Right lobe of liver (tissue), 6 donors: ENCODE measurements around the gene TNFAIP3. TPM values are rescaled to one million over a fixed set of nuclear protein-coding genes. Genes with fewer than 3 reads are reported as not detected.

Experiments
- ATAC-seq, 4 donors: fragments of 200-7000 bp; cut with Tn5 transposase; one replicate each; pipeline ENCODE4 v1.9.1; 2020; ENCODE audit warnings: mild to moderate bottlenecking in 4 of 4, moderate library complexity in 4 of 4
- DNase-seq, 3 donors: peaks; one replicate each; pipeline ENCODE4 v3.0.0-alpha.2; 2020
- H3K27ac ChIP-seq, 3 donors: fragments of 200-600 bp; one replicate each; pipeline ENCODE4 v1.8.0; 2022
- H3K27me3 ChIP-seq, 2 donors: fragments of 200-600 bp; one replicate each; pipeline ENCODE4 v1.8.0; 2022
- H3K36me3 ChIP-seq, 4 donors: fragments of 200-600 bp; sonication (generic) in 1 of 4; one replicate each; pipeline versions ENCODE4 v1.5.1 to v1.8.0; 2017 to 2022; ENCODE audit warnings: control low read depth in 1 of 4
- H3K4me1 ChIP-seq, 4 donors: fragments of 200-600 bp; sonication (generic) in 1 of 4; one replicate each; pipeline versions ENCODE4 v1.5.1 to v1.8.0; 2017 to 2022; ENCODE audit warnings: control low read depth in 1 of 4
- H3K4me3 ChIP-seq, 3 donors: fragments of 200-600 bp; one replicate each; pipeline ENCODE4 v1.8.0; 2022
- H3K9me3 ChIP-seq, 4 donors: fragments of 200-600 bp; sonication (generic) in 1 of 4; one replicate each; pipeline versions ENCODE4 v1.5.1 to v1.8.0; 2017 to 2022; ENCODE audit warnings: control low read depth in 1 of 4
- POLR2A ChIP-seq: fragments of 450-650 bp; IDR thresholded peaks from one replicate; pipeline ENCODE4 v1.6.1; 2017; ENCODE audit warnings: antibody characterized with exemption, mild to moderate bottlenecking
- WGBS: methylation state at CpG from one replicate; pipeline ENCODE4 v1.1.6; 2018; ENCODE audit warnings: low coverage, low lambda C conversion rate; ENCODE audit not compliant: insufficient coverage; ENCODE audit errors: missing lambda C conversion rate; 5-methylcytosine and 5-hydroxymethylcytosine counted together
- intact Hi-C, 2 donors: fragments of 100-400 bp; cut with DNase I; formaldehyde crosslinking; loops; one replicate each; pipeline versions ENCODE4 v1.11.2 to v1.14.1; 2022
- total RNA-seq, 6 experiments: library from RNA; depleted of rRNA in 2 of 6; stranded (reverse); fragments of >200 nt in 2 of 6; fragmentation: NEBNext Ultra II Directional in 3 of 6; extraction: Animal tissue kit (Norgen Biotek cat#: 25700) in 3 of 6; gene quantifications; one replicate each; pipeline versions ENCODE4 v1.1.0 to v1.2.4, GENCODE V29; 2016 to 2023
- TF ChIP-seq, protein P1 (sequence below), 4 donors: fragments of 200-600 bp in 3 of 4; fragments of 450-650 bp in 1 of 4; IDR thresholded peaks; one replicate each; pipeline versions ENCODE4 v1.5.1 to v1.8.0; 2016 to 2022; ENCODE audit warnings: antibody characterized with exemption in 4 of 4, mild to moderate bottlenecking in 2 of 4
- donor health status: DM: no; HTN: yes; CAD: no.
- donor health status: DM: no; HTN: no; CAD: no.
- donor health status: DM: no; HTN: no; CAD: no.
- donor health status: DM: no; HTN: yes; CAD: no.
- donor health status: DM: no; HTN: yes; CAD: no.

The TNFAIP3 gene
- total RNA-seq, 6 experiments from 2014 or later = 8.3 to 38.1 (median 13.6) TPM

DNA sequence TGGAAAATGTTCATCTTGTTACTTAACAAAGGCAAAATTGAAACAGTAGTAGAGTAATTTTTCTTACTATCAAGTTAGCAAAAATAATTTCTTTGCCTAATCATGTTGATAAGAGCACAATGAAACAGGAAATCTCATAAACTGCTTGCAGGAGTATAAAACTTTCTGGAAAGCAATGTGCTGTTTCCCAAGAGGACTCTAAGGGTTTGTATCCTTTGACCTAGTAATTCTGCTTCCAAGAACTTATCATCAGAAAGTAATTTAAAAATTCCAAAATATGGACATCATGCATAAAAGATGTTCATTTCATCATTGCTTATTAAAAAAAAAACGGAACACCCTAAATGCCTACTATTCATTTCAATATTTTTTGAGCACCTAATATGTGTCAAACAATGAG, 46.1 kb upstream of the TNFAIP3 start:
- Histone ChIP-seq H3K27ac (no peak overlapping the region), H3K4me3 (no peak overlapping the region), H3K4me1 (no peaks in the 10 kb centered on the region), H3K36me3 (no peaks in the 10 kb centered on the region), H3K27me3 (no peaks in the 10 kb centered on the region), H3K9me3 (no peaks in the 10 kb centered on the region)
- 52% methylated on average over 1 of the region's 1 CpG for WGBS
- ATAC-seq = peak; percentile 50 to 73 (median 56)
- no peak for DNase-seq
- intact Hi-C loops = no loop called here
- TF ChIP-seq POLR2A = no peak
- TF ChIP-seq, protein P1, sequence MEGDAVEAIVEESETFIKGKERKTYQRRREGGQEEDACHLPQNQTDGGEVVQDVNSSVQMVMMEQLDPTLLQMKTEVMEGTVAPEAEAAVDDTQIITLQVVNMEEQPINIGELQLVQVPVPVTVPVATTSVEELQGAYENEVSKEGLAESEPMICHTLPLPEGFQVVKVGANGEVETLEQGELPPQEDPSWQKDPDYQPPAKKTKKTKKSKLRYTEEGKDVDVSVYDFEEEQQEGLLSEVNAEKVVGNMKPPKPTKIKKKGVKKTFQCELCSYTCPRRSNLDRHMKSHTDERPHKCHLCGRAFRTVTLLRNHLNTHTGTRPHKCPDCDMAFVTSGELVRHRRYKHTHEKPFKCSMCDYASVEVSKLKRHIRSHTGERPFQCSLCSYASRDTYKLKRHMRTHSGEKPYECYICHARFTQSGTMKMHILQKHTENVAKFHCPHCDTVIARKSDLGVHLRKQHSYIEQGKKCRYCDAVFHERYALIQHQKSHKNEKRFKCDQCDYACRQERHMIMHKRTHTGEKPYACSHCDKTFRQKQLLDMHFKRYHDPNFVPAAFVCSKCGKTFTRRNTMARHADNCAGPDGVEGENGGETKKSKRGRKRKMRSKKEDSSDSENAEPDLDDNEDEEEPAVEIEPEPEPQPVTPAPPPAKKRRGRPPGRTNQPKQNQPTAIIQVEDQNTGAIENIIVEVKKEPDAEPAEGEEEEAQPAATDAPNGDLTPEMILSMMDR (IDR thresholded peaks at IDR 0.05) = no peak

- TF ChIP-seq, protein P1 (IDR thresholded peaks at IDR 0.05) = no peak
- TF ChIP-seq POLR2A = no peak
- intact Hi-C loops = no loop called here
- Histone ChIP-seq H3K4me3 (no peak overlapping the region), H3K4me1 (no peaks in the 10 kb centered on the region), H3K27me3 (no peaks in the 10 kb centered on the region), H3K36me3 (no peaks in the 10 kb centered on the region), H3K9me3 (no peaks in the 10 kb centered on the region), H3K27ac (no peak overlapping the region)
- DNase-seq = no peak
- 45% methylated on average over 3 of the region's 3 CpGs for WGBS
- no peak for ATAC-seq
These were observed 45.6 kb upstream of the TNFAIP3 start for GRCh38 chr6:137821491-137821890.

- no peak overlapping the region for H3K4me3 ChIP-seq
- no peaks in the 10 kb centered on the region for H3K27me3 ChIP-seq
- WGBS = 42% methylated on average over 11 of the region's 11 CpGs
- no peak for DNase-seq
- peak in 2 of 4 donors; percentile 18 to 23 for ATAC-seq
- TF ChIP-seq, protein P1 (IDR thresholded peaks at IDR 0.05) = no peak
- TF ChIP-seq POLR2A = no peak
- H3K36me3 ChIP-seq = no peaks in the 10 kb centered on the region
- intact Hi-C loops = no loop called here
- H3K27ac ChIP-seq = no peak overlapping the region
- H3K9me3 ChIP-seq = no peaks in the 10 kb centered on the region
- H3K4me1 ChIP-seq = no peaks in the 10 kb centered on the region
These were observed 43.1 kb upstream of the TNFAIP3 start for GRCh38 chr6:137823826-137824555.

DNA sequence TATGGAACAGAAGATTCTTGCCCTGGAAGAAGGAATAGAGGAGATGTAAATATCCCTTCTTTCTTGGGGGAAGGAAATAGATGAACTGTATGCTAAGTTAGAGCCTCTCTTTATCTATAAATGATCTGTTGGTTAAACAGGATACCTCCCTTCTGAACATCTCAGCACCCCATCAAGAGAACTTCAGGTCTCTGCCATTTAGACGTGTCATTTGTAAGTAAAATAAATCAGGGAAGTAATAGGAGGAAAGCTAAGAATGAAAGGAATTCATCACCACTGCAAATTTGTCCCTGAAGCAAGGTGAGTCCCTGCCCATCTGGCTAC, 42.5 kb upstream of the TNFAIP3 start:
- Histone ChIP-seq H3K4me3 (no peak overlapping the region), H3K9me3 (no peaks in the 10 kb centered on the region), H3K27ac (no peak overlapping the region), H3K27me3 (no peaks in the 10 kb centered on the region), H3K4me1 (no peaks in the 10 kb centered on the region), H3K36me3 (no peaks in the 10 kb centered on the region)
- 31% methylated on average over 1 of the region's 1 CpG for WGBS
- intact Hi-C loops = no loop called here
- ATAC-seq (no peak), DNase-seq (no peak)
- TF ChIP-seq POLR2A = no peak
- TF ChIP-seq, protein P1 (IDR thresholded peaks at IDR 0.05) = no peak

DNA sequence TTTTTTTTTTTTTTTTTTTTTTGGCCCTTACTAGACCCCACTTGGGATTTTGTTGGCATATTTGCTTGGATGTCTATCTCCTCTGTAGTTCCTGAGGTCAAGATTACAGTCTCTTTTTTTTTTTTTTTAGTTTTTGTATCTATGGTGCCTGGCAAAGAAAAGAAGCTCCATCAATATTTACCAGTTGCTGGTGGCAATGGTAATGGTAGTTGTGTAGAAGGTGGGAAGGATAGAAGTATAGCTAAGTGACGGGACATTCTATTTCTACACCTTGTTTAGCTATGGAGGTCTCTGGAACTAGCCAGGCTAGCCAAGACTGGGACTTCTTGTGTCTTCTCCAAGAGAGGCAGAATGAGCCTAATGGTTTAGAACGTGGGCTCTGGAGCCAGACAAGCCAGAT, 42.2 kb upstream of the TNFAIP3 start:
- no peak overlapping the region for H3K27ac ChIP-seq

More for the DNA sequence above, 42.2 kb upstream of the TNFAIP3 start:
- Histone ChIP-seq H3K27me3 (no peaks in the 10 kb centered on the region), H3K36me3 (no peaks in the 10 kb centered on the region), H3K9me3 (no peaks in the 10 kb centered on the region), H3K4me3 (no peak overlapping the region), H3K4me1 (no peaks in the 10 kb centered on the region)
- no peak for ATAC-seq
- intact Hi-C loops = no loop called here
- TF ChIP-seq, protein P1 (IDR thresholded peaks at IDR 0.05) = no peak
- TF ChIP-seq POLR2A = no peak
- no peak for DNase-seq
- 58% methylated on average over 2 of the region's 2 CpGs for WGBS
